Liver (tissue), 9 donors: ENCODE data around the gene ASF1B. TPM values are rescaled to one million over a fixed set of nuclear protein-coding genes. Genes with fewer than 3 reads are reported as not detected.
A peak's percentile ranks its signal among the peaks of the same experiment; 100 is the strongest.

ENCODE experiments used
- DNase-seq: peaks from one replicate; pipeline ENCODE4 v3.0.0-alpha.2; 2017; ENCODE audit warnings: low spot score
- H3K27ac ChIP-seq, 2 donors: one replicate each; pipeline ENCODE4 v1.7.0; 2013; ENCODE audit warnings: inconsistent platforms in 2 of 2, low read length in 2 of 2, control low read depth in 1 of 2, low read depth in 1 of 2, mild to moderate bottlenecking in 1 of 2
- H3K27me3 ChIP-seq, 4 donors: one replicate each; pipeline versions ENCODE4 v1.6.1 to v1.7.0; 2013; ENCODE audit warnings: low read length in 3 of 4, inconsistent platforms in 1 of 4, mild to moderate bottlenecking in 1 of 4, moderate library complexity in 1 of 4; ENCODE audit not compliant: control insufficient read depth in 4 of 4, insufficient read depth in 4 of 4
- H3K36me3 ChIP-seq, 4 donors: one replicate each; pipeline versions ENCODE4 v1.6.1 to v1.7.0; 2013; ENCODE audit warnings: low read length in 3 of 4, mild to moderate bottlenecking in 3 of 4, low read depth in 1 of 4, moderate library complexity in 1 of 4; ENCODE audit not compliant: control insufficient read depth in 4 of 4, insufficient read depth in 3 of 4
- H3K4me1 ChIP-seq, 4 donors: one replicate each; pipeline versions ENCODE4 v1.6.1 to v1.7.0; 2013; ENCODE audit warnings: low read length in 3 of 4, mild to moderate bottlenecking in 3 of 4, moderate library complexity in 1 of 4; ENCODE audit not compliant: control insufficient read depth in 4 of 4, insufficient read depth in 4 of 4
- H3K4me3 ChIP-seq, 3 donors: one replicate each; pipeline versions ENCODE4 v1.6.1 to v1.7.0; 2013; ENCODE audit warnings: low read length in 3 of 3, control low read depth in 1 of 3, low read depth in 1 of 3, mild to moderate bottlenecking in 1 of 3
- H3K9ac ChIP-seq, 2 donors: one replicate each; pipeline ENCODE4 v1.7.0; 2013; ENCODE audit warnings: low read length in 2 of 2, mild to moderate bottlenecking in 2 of 2, moderate library complexity in 2 of 2, control low read depth in 1 of 2, low read depth in 1 of 2
- H3K9me3 ChIP-seq, 4 donors: one replicate each; pipeline versions ENCODE4 v1.6.1 to v1.7.0; 2013; ENCODE audit warnings: low read length in 3 of 4; ENCODE audit not compliant: control insufficient read depth in 4 of 4
- EGR1 ChIP-seq, 2 donors: IDR thresholded peaks; 2 replicates each; pipeline ENCODE4 v1.6.1; 2016 to 2018; ENCODE audit warnings: antibody characterized with exemption in 2 of 2, low read depth in 2 of 2
- FOXA1 ChIP-seq: IDR thresholded peaks from 2 replicates; pipeline ENCODE4 v1.6.1; 2016; ENCODE audit warnings: antibody characterized with exemption
- FOXA2 ChIP-seq: IDR thresholded peaks from 2 replicates; pipeline ENCODE4 v1.6.1; 2016; ENCODE audit warnings: antibody characterized with exemption
- GABPA ChIP-seq, 2 donors: IDR thresholded peaks in 1 of 2; conservative IDR thresholded peaks in 1 of 2; 2 replicates each; pipeline ENCODE4 v1.6.1; 2016; ENCODE audit warnings: antibody characterized with exemption in 2 of 2, mild to moderate bottlenecking in 1 of 2, moderate library complexity in 1 of 2
- HNF4A ChIP-seq, 2 donors: conservative IDR thresholded peaks; 2 replicates each; pipeline ENCODE4 v1.6.1; 2016; ENCODE audit warnings: antibody characterized with exemption in 2 of 2, mild to moderate bottlenecking in 2 of 2
- HNF4G ChIP-seq: IDR thresholded peaks from 2 replicates; pipeline ENCODE4 v1.6.1; 2016; ENCODE audit warnings: antibody characterized with exemption
- JUND ChIP-seq, 2 donors: IDR thresholded peaks; 2 replicates each; pipeline ENCODE4 v1.6.1; 2016; ENCODE audit warnings: antibody characterized with exemption in 2 of 2
- MAX ChIP-seq: IDR thresholded peaks from 2 replicates; pipeline ENCODE4 v1.6.1; 2016; ENCODE audit warnings: antibody characterized with exemption
- NR2F2 ChIP-seq: IDR thresholded peaks from 2 replicates; pipeline ENCODE4 v1.6.1; 2016; ENCODE audit warnings: antibody characterized with exemption
- RAD21 ChIP-seq, 2 donors: IDR thresholded peaks; 2 replicates each; pipeline ENCODE4 v1.6.1; 2016; ENCODE audit warnings: antibody characterized with exemption in 2 of 2, mild to moderate bottlenecking in 2 of 2
- REST ChIP-seq: IDR thresholded peaks from 2 replicates; pipeline ENCODE4 v1.6.1; 2016; ENCODE audit warnings: antibody characterized with exemption, mild to moderate bottlenecking
- RXRA ChIP-seq, 2 donors: IDR thresholded peaks; 2 replicates each; pipeline ENCODE4 v1.6.1; 2017 to 2018; ENCODE audit warnings: antibody characterized with exemption in 2 of 2, mild to moderate bottlenecking in 1 of 2
- SP1 ChIP-seq: IDR thresholded peaks from 2 replicates; pipeline ENCODE4 v1.6.1; 2018; ENCODE audit warnings: antibody characterized with exemption, mild to moderate bottlenecking
- TAF1 ChIP-seq: conservative IDR thresholded peaks from 2 replicates; pipeline ENCODE4 v1.6.1; 2016; ENCODE audit warnings: antibody characterized with exemption, mild to moderate bottlenecking
- YY1 ChIP-seq: IDR thresholded peaks from 2 replicates; pipeline ENCODE4 v1.6.1; 2016; ENCODE audit warnings: antibody characterized with exemption, mild to moderate bottlenecking
- ZBTB33 ChIP-seq: IDR thresholded peaks from 2 replicates; pipeline ENCODE4 v1.6.1; 2016; ENCODE audit warnings: antibody characterized with exemption
- WGBS: extraction: QIAGEN DNeasy Blood & Tissue Kit; methylation state at CpG from one replicate; pipeline ENCODE4 v1.1.7; 2013; 5-methylcytosine and 5-hydroxymethylcytosine counted together
- polyA plus RNA-seq, 2 donors: library from polyadenylated mRNA; stranded (reverse) in 1 of 2; unstranded in 1 of 2; fragments of 200-250 nt in 1 of 2; fragments of >200 nt in 1 of 2; fragmentation: Nextera tagmentation in 1 of 2; extraction: Ambion mirVana in 1 of 2; gene quantifications; one replicate each; pipeline versions ENCODE4 v1.2.1 to v1.2.3, GENCODE V29; 2013 to 2015
- total RNA-seq, 2 donors: library from RNA; depleted of rRNA; stranded (reverse); fragments of >200 nt; gene quantifications; one replicate each; pipeline ENCODE4 v1.2.3, GENCODE V29; 2014
- TF ChIP-seq, protein P1 (sequence below): fragments of 150-350 bp; IDR thresholded peaks from 2 replicates; pipeline ENCODE4 v1.5.1; 2017; ENCODE audit warnings: improper control_type of control experiment, low read depth, low read length; ENCODE audit not compliant: missing input control
- TF ChIP-seq, protein P2 (sequence below): IDR thresholded peaks from 2 replicates; pipeline ENCODE4 v1.6.1; 2016; ENCODE audit warnings: antibody characterized with exemption
- donor health status: healthy.
- donor health status: healthy.
- donor health status: healthy.
- donor health status: healthy.
- donor health status: healthy.

Gene ASF1B
- total and polyA plus RNA-seq, 4 donors: 0.25 to 20.5 (median 1.6) TPM

- Histone ChIP-seq H3K9ac (peak overlapping the region in 1 of 2 donors; percentile 12), H3K9me3 (no peaks in the 10 kb centered on the region), H3K27ac (no peak overlapping the region), H3K36me3 (peaks cover 0 to 3% (median 0%) of the 10 kb centered on the region in 4 donors), H3K4me3 (peak overlapping the region in 1 of 3 donors; percentile 84), H3K4me1 (peaks cover 8 to 28% (median 17%) of the 10 kb centered on the region in 4 donors), H3K27me3 (no peaks in the 10 kb centered on the region)
- WGBS: 85% methylated on average over 1 of the region's 1 CpG
- no peak for DNase-seq
- TF ChIP-seq HNF4A (conservative IDR thresholded peaks at IDR 0.05): no peak
- TF ChIP-seq FOXA2: no peak
- TF ChIP-seq ZBTB33: no peak
- TF ChIP-seq HNF4G: no peak
- no peak for TF ChIP-seq GABPA (IDR thresholded peaks at IDR 0.05 in 1 of 2, conservative IDR thresholded peaks at IDR 0.05 in 1 of 2)
- no peak for TF ChIP-seq RAD21 (IDR thresholded peaks at IDR 0.05)
- no peak for TF ChIP-seq FOXA1
- TF ChIP-seq, protein P1, sequence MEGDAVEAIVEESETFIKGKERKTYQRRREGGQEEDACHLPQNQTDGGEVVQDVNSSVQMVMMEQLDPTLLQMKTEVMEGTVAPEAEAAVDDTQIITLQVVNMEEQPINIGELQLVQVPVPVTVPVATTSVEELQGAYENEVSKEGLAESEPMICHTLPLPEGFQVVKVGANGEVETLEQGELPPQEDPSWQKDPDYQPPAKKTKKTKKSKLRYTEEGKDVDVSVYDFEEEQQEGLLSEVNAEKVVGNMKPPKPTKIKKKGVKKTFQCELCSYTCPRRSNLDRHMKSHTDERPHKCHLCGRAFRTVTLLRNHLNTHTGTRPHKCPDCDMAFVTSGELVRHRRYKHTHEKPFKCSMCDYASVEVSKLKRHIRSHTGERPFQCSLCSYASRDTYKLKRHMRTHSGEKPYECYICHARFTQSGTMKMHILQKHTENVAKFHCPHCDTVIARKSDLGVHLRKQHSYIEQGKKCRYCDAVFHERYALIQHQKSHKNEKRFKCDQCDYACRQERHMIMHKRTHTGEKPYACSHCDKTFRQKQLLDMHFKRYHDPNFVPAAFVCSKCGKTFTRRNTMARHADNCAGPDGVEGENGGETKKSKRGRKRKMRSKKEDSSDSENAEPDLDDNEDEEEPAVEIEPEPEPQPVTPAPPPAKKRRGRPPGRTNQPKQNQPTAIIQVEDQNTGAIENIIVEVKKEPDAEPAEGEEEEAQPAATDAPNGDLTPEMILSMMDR: no peak
- no peak for TF ChIP-seq YY1
- no peak for TF ChIP-seq SP1
- TF ChIP-seq REST: no peak
- no peak for TF ChIP-seq RXRA (IDR thresholded peaks at IDR 0.05)
- no peak for TF ChIP-seq MAX
- TF ChIP-seq, protein P2, sequence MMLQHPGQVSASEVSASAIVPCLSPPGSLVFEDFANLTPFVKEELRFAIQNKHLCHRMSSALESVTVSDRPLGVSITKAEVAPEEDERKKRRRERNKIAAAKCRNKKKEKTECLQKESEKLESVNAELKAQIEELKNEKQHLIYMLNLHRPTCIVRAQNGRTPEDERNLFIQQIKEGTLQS: no peak
- no peak for TF ChIP-seq JUND (IDR thresholded peaks at IDR 0.05)
- no peak for TF ChIP-seq TAF1
- no peak for TF ChIP-seq EGR1 (IDR thresholded peaks at IDR 0.05; ENCODE audit: low read depth in 2 of 2)
- TF ChIP-seq NR2F2: no peak
These were observed 53.8 kb downstream of the ASF1B start for GRCh38 chr19:14082675-14082960.
